GM19397 (cell line): ENCODE data around the gene NLRP10.
"Not testable (repeated sequence)": the region's sequence is repeated elsewhere in the genome, so short reads cannot be mapped to it uniquely, and the experiment has no call there.

Experiments used
- ATAC-seq: cut with Tn5 transposase; IDR thresholded peaks from one replicate; pipeline ENCODE4 v1.9.1; 2021; ENCODE audit warnings: mild to moderate bottlenecking, moderate library complexity; ENCODE audit not compliant: unreplicated experiment

The NLRP10 gene

GRCh38 chr11:7965386-7965785, at the start of gene NLRP10:
Gene NLRP10 (minus strand): TSS chr11:7965447. CDS start chr11:7963495, 1,952 bp downstream.
- ATAC-seq, result no peak

GRCh38 chr11:8013833-8014232, 48.6 kb upstream of the NLRP10 start:
- no peak for ATAC-seq

- no peak for ATAC-seq
Observed at GRCh38 chr11:8011981-8012444, 46.8 kb upstream of the NLRP10 start.

DNA sequence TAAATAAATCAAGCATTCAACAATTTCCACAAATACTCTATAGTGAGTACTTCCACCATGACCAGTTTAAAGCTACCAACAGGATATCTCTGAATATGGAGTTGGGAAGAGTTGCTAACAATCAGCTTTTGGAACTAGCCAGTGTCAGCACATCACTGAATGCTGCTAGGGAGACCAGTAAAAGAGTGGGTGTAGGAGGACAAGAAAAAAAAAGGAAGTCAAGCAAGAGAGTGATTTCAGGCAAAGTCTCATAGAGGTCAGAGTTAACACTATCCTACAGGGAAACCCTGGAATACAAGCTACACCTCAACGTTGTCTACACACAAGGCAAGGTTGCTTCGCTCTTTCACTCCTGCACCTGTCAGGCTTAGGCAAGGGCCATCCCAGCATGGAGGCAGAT, 46.1 kb upstream of the NLRP10 start:
- no peak for ATAC-seq

- no peak for ATAC-seq
Observed at GRCh38 chr11:8009856-8010255, 44.6 kb upstream of the NLRP10 start.

GRCh38 chr11:8008212-8008611, 43.0 kb upstream of the NLRP10 start:
- no peak for ATAC-seq

- ATAC-seq, result peak; percentile 80
Observed at GRCh38 chr11:8006349-8006977, 41.2 kb upstream of the NLRP10 start.

DNA sequence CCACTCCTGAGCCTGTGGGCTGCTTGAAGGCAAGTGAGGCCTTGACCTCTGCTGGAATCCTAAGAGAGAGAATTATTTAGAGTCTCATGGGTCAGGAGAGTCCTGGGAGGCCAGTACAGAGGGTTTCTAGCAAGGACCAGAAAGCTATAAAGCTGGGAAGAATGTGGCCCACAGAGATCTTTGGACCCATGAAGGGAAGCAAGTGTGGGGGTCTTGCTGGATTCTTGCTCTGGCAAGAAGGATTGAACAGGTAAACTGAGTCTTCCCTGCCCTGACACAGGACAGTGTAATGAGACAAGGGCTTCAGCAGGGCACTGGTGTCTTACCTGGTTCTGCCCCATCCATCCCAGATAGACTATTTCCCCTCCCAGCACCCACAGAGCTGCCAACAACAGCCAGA, 40.3 kb upstream of the NLRP10 start:
- ATAC-seq, result no peak

DNA sequence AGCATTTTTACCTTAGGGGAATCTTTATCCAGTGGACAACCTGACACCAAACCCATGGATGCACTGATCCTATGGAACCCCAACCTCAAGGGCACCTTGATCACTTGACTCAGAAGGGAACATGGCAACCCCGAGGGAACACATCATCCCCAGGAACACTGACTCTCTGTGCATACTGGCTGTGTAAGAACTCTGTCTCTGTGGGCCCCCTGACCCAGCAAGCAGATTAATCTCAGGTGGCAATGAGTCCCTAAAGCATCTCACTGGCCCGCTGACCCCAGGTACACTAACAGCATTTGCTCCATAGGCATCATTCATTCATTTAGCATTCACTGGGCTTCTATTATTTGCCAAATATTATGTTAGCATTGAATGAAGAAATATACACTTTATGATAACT, 38.8 kb upstream of the NLRP10 start:
- ATAC-seq, result no peak

- no peak for ATAC-seq
Observed at GRCh38 chr11:8003187-8003586, 37.9 kb upstream of the NLRP10 start.

DNA sequence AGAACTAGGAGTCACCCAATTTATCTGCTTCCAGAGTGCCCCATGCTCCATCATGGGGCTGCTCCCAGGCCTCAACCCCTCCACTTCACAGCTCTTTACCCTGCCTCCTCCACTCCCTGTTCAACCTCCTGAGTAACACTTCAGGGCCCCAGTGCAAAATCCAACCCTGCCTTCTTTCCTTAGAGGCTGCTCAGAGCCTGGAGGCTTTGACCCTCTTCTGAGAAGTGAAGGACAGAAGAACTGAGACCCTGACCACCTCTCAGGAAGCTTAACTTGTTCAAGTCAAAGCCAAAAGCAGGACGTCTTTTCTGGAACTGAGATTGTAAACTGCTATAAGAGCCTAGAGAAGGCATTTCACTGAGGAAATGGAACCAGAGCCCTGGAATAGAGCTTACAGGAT, 37.4 kb upstream of the NLRP10 start:
- no peak for ATAC-seq

- ATAC-seq, result no peak
Observed at GRCh38 chr11:8000390-8000789, 35.1 kb upstream of the NLRP10 start.

- no peak for ATAC-seq
Observed at GRCh38 chr11:7999795-8000194, 34.5 kb upstream of the NLRP10 start.

DNA sequence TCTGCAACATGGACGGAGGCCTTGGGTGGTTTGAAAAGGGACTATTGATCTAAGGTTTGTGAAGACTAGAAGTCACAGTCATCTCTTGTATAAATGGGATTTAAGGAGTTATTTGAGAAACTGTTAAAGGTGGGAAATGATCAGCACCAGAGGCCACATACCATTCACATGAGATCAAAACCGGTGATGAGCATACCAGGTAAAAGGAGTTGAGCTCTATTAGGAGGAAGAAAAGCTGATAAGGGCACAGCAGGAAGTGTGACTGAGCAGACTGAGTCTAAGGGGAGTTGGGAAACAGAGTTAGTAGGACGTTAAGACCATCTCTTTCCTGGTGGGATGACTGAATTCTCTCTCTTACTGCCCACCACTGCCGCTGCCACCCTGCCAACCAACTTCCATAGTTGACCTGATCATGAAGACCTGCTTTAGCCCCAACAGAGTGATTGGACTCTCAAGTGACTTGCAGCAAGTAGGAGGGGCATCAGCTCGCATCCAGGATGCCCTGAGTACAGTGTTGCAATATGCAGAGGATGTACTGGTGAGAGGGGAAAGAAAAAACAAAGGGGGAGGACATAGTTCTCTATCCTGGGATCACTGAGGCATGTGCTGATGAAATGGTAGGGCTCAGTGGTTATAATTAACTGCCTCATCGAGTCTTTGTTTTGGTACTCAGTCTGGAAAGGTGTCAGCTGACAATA, 29.5 kb upstream of the NLRP10 start:
- no peak for ATAC-seq

DNA sequence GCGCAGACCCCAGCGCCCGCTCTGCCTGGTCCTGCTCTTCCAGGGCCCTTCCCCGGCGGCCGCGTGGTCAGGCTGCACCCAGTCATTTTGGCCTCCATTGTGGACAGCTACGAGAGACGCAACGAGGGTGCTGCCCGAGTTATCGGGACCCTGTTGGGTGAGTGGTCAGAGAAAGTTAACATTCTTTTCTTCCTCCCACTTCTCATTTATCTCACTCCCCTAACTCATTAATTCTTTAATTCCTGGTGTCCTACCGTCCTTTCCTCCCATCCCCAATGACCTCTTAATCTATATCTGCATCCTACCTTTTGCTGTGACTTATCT, 22.3 kb upstream of the NLRP10 start:
- not testable (repeated sequence) for ATAC-seq

GRCh38 chr11:7986768-7987559, 21.7 kb upstream of the NLRP10 start, which contains the start of gene EIF3F:
Gene EIF3F (plus strand): TSS chr11:7987337. CDS start chr11:7987353, 16 bp downstream.
- peak; percentile 95 for ATAC-seq

GRCh38 chr11:7983832-7984590, 18.8 kb upstream of the NLRP10 start:
- no peak for ATAC-seq

- no peak for ATAC-seq
Observed at GRCh38 chr11:7982582-7983119, 17.4 kb upstream of the NLRP10 start.

GRCh38 chr11:7981619-7982157, 16.4 kb upstream of the NLRP10 start:
- no peak for ATAC-seq

GRCh38 chr11:7977232-7977917, 12.1 kb upstream of the NLRP10 start:
- ATAC-seq, result no peak
